Measurements from ENCODE around the gene JAG1.

DNA sequence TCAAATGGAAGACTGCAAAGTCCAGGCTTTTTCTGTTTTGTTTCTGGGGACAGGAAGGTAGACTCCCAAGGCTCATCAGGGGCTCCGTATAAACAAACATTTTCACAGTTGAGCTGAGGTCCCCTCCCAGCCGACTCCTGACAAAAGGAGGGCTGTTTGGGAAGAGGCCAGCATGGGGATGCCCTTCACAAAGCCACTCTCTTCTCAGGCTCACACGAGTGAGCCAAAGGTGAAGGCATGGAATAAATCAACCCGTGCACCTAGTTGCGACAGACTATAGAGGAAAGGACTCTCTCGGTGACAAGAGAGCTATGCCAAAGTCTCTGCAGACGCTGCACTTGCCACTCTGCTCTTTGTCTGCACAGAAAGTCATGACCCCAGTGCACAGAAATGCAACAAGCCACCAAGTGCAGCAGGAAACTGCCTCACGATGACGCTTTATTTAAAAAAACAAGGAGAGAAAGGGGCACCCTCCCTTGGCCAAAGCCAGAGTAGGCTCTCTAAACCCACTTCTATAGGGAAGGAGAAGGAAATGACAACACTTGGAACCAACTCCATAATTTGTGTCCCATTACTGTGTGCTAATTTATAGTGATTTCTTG lies 21.0 kb downstream of the JAG1 start:
- TF ChIP-seq FOS (IDR thresholded peaks at IDR 0.05; ENCODE audit: low read depth, low read length), result no peak
- TF ChIP-seq RFX5 (IDR thresholded peaks at IDR 0.05; ENCODE audit: low read depth, low read length), result no peak
- TF ChIP-seq, protein P1, sequence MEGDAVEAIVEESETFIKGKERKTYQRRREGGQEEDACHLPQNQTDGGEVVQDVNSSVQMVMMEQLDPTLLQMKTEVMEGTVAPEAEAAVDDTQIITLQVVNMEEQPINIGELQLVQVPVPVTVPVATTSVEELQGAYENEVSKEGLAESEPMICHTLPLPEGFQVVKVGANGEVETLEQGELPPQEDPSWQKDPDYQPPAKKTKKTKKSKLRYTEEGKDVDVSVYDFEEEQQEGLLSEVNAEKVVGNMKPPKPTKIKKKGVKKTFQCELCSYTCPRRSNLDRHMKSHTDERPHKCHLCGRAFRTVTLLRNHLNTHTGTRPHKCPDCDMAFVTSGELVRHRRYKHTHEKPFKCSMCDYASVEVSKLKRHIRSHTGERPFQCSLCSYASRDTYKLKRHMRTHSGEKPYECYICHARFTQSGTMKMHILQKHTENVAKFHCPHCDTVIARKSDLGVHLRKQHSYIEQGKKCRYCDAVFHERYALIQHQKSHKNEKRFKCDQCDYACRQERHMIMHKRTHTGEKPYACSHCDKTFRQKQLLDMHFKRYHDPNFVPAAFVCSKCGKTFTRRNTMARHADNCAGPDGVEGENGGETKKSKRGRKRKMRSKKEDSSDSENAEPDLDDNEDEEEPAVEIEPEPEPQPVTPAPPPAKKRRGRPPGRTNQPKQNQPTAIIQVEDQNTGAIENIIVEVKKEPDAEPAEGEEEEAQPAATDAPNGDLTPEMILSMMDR (conservative IDR thresholded peaks at IDR 0.05; ENCODE audit: low read depth, low read length), result no peak
- TF ChIP-seq MAFK (IDR thresholded peaks at IDR 0.05; ENCODE audit: low read depth, low read length), result no peak
- TF ChIP-seq RCOR1 (IDR thresholded peaks at IDR 0.05; ENCODE audit: insufficient replicate concordance, low read length), result no peak
- no peak for TF ChIP-seq SMC3 (IDR thresholded peaks at IDR 0.05; ENCODE audit: low read depth, low read length)
- TF ChIP-seq POLR2A (IDR thresholded peaks at IDR 0.05; ENCODE audit: low read depth, low read length), result no peak
- TF ChIP-seq, protein P2, sequence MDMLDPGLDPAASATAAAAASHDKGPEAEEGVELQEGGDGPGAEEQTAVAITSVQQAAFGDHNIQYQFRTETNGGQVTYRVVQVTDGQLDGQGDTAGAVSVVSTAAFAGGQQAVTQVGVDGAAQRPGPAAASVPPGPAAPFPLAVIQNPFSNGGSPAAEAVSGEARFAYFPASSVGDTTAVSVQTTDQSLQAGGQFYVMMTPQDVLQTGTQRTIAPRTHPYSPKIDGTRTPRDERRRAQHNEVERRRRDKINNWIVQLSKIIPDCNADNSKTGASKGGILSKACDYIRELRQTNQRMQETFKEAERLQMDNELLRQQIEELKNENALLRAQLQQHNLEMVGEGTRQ (IDR thresholded peaks at IDR 0.05; ENCODE audit: low read depth, low read length), result no peak

Data from IMR-90 (cell line).